IPS-NIHi7 (cell line): ENCODE measurements around the gene LMTK2.

ENCODE experiments used
- DNase-seq: peaks from one replicate; pipeline ENCODE4 v3.0.0; 2012; ENCODE audit warnings: mixed read lengths; ENCODE audit errors: extremely low spot score

Gene LMTK2

DNA sequence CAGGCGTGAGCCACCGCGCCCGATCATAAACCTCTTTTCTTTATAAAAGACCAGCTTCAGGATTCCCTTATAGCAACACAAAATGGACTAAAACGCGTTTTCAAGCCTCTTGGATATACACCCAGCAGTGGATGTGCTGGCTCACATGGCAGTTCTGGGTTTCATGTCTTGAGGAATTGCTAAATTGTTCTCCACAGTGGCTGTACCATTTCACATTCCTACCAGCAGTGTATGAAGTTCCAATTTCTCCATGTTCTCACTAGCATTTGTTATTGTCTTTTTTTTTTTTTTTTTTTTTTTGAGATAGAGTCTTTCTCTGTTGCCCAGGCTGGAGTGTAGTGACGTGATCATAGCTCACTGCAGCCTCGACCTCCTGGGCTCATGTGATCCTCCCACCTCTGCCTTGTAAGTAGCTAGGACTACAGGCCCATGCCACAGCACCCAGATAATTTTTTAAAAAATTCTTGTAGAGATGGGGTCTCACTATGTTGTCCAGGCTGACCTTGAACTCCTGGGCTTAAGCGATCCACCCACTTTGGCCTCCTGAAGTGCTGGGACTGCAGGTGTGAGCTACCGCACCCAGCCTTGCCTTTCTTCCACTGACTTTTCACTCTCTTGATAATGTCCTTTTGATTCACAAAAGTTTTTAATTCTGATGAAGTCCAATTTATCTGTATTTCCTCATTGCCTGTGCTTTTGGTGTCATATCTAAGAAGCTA is 127.9 kb downstream of the LMTK2 start:
- DNase-seq: no peak

DNA sequence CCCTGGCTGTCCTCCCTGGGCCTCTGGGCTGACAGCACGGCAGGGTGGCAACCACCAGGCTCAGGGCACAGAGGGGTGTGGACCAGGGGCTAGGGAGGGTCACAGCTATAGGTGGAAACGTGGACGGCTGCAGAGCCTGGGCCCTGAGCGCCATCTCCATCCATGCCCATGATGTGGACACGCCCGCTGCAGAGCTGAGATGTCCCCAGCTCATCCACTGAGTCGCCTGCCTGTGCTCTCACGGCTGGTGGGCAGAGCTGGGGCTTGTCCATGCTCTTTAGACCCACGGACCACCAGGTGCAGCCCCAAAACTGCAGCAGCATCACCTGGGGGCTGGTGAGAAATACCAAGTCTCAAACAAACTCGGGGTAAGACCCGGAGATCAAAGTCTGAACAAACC is 129.2 kb downstream of the LMTK2 start:
- no peak for DNase-seq

DNA sequence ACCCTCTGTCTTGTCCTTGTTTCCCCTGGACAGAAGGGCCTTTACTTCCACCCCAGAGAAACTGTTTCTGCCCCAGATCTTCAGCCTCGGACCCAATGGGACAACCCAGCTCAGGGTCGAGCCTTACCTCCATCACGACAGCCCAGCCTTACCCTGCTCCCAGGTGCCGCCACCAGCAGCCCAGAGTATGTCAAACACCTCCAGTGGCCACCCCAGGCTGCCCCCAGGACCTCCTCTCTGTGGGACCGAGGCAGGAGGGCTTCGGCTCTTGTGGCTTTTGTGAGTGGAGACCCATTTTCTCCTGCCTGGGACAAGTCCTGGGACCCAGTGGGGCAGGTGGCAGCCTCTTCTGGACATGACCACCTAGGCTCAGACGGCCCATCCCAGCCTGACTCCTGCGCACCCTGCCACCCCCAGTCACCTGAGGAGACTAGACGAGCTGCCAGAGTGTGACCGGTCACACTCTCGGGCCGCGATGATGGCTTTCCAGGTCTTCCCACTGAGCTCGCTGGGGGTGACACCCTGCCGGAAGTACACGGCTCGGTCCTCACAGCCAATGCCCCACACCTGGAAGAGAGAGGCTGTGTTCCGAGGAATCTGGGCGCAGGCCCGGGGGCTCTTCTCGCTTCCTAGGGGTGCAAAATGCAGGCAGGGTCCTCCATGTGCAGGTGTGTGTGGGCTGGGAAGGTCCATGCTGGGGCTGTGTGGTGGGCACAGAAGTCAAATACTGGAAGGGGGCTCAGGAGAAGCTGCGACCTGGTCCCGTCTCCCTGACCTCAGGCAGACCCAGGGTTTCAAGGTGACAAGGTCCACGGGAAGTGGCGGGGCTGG is 129.9 kb downstream of the LMTK2 start:
- DNase-seq: no peak

DNA sequence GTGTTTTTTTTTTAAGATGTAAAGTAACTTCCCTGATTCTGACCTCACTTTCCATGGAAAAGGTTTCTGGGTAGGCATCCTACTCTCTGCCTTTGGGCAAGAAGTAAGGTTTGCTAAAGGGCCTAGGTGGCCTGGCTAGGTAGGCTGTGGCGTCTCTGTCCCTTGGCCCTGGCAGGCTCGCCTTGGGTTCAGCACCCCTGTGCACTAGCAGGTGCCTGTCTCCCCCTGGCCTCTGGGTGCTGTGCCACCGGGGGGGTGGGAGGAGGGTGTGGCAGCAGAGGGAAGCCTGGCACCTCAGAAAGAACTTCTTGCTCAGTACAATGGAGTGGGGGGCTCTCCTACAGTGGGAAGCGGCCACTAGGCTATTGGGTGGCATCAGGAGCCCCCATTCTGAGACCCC is 131.4 kb downstream of the LMTK2 start:
- DNase-seq: no peak

DNA sequence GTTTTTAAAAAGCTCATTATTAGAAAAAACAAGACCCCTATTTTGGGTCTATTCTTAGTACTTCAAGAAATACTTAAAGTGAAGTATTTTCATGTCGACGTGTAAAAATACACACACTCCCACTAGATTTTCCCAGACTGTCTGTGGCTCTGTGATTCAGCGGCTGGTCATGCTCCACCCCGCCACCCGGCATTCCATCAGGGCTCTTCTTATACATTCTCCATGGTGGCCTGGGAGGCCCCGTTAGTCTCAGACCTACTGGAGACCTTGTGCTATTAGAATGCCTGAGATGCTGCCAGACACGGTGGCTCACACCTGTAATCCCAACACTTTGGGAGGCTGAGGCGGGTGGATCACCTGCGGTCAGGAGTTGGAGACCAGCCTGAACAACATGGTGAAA is 132.3 kb downstream of the LMTK2 start:
- no peak for DNase-seq

DNA sequence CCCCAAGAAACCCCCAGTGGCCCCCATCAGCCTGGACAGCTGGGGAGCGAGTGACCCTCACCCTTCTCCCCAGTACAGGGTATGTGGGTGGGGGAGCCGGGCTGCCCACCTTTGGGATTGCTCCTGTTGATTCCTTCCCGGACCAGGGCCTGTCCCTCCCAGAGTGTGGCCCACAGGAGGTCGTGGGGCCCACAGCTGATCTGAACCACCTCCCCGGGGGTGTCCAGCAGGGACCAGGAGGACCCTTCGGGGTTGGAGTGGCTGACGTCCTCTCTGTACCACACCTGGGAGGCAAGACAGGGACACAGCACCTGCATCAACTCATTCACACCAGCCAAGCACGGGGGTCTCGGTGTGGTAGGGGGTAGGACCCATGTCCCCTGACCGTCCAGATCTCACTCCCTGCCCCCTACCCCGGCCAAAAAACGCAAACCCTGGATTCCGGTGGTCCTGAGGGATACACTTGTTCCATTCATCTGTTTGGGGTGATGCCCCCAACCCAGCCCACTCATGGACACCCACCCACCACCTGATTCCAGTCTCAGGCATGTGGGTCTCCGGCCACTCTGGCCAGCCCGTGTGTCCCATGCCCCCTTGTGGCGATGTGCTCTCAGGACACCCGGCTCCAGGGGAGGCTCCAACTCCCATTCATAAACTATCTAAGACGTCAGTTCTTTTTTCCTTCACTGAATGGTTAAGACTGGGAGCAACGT is 134.5 kb downstream of the LMTK2 start:
- DNase-seq: peak; percentile 89

DNA sequence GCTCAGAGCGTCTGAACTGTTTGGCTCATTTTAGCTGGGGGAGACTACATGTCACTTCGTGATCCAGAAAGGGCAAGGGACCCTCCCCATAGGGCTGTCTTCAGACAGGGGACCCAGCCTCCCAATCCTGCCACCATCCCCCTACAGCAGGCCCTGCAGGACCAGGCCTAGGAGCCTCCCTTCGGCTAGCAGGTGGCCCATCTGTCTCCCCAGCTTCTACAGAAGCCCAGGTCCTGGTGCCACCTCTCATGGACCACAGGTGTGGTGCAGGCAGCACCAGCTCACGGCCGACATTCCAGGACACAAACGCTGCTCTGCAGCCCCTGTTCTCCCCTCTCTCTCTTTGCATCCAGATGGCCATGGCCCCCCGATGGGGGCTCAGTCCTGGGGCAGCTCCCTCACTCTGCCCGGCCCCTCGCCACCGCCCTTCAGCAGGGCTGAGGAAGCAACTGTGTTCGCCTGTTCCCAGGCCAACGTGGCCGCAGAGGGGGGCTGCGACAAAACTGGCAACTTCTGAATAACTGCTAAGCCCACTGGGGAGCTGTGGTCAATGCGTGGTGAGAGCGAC is 135.1 kb downstream of the LMTK2 start:
- no peak for DNase-seq

DNA sequence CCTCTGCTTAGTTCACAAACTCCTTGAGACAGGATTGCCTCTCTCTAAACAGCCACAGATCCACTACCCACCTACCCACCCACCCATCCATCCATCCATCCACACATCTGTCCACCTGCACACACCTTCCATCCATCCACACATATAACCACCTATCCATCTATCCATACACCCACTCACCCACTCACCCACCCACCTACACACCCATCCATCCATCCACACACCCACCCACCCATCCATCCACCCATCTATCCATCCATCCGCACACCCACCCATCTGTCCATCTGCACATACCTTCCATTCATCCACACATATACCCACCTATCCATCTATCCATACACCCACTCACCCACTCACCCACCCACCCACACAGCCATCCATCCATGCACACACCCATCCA is 135.7 kb downstream of the LMTK2 start:
- no peak for DNase-seq

DNA sequence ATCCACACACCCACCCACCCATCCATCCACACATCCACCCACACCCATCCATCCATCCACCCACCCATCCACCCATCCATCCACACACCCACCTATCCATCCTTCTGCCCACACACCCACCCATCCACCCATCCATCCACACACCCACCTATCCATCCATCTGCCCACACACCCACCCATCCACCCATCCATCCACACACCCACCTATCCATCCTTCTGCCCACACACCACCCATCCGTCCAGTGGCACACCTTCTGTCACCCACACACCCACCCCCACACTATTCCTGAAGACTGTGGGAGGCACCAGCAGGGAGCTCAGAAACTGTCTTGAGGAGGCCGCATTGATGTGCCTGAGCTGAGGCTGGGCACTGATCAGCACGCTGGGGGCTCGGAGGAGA is 136.3 kb downstream of the LMTK2 start:
- no peak for DNase-seq

DNA sequence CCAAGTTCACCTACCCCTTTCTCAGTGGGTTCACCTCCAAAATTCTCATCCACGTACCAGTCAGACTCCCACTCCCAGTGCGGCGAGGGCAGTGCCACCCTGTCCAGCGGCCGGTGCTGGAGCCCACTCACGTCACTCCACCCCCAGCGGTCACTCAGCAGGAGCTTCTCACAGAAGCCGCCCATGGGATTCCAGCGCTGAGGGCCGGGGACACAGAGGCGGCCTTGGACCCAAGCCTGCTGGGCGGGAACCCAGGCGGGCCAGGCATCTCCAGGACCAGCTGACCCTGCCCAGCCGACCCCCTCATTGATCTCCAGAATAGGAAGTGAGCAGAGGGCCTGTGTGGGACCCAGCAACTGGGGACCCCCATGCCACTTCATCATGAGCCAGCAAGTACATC is 138.2 kb downstream of the LMTK2 start:
- DNase-seq: no peak

DNA sequence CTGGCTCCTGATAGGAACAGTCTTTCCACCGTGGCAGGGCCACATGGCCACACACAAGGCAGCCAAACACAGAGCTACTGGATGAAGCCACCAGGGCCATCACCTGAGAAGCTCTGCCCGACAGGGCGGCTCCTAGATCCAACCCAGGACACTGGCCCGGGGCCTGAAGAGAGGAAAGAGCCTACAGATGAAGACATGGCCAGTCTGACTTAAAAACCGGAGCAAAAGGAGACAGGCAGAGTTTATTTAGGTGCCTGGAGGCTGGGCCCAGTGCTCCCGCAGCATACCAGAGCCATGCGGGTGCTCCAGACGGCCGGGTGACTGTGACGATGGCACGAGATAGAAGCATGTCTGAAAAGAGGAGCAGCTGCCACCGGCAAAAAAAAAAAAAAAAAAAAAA is 141.5 kb downstream of the LMTK2 start:
- DNase-seq: no peak

DNA sequence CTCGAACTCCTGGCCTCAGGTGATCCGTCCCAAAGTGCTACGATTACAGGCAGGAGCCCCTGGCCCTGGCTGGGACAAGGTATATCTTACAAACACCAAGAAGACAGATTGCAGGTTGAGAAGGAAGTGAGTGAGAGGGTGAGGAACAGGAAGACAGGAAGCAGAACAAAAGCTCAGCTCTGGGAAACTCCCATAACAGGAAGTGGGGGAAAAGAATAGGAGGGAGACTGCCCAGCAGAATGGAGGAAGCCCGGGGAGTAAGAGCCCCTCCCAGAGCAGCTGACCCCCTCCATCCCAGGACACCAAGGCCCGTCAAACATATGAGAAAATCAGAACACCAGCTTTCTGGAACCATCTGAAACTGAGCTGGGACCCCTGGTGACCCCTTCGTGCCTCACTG is 142.4 kb downstream of the LMTK2 start:
- peak; percentile 12 for DNase-seq

DNA sequence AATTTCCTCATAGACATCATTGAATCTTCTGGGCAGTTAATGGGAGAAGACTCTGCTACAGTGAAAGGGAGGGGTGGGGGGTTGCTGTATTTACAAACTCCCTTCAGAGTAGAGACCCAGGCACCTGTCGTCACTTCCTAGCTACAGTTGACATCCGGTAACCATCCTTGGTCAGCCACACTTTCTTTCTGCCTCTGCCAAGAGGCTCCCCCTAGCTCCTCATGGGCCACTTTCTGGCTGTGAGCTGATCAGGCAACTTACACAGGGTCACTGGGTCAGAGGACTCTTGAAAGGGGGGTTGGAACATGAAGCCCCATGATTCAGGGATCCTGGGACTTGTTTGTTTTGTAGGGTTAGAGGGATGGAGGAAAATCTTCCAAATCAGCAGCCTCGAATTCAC is 144.1 kb downstream of the LMTK2 start:
- DNase-seq: peak; percentile 24

DNA sequence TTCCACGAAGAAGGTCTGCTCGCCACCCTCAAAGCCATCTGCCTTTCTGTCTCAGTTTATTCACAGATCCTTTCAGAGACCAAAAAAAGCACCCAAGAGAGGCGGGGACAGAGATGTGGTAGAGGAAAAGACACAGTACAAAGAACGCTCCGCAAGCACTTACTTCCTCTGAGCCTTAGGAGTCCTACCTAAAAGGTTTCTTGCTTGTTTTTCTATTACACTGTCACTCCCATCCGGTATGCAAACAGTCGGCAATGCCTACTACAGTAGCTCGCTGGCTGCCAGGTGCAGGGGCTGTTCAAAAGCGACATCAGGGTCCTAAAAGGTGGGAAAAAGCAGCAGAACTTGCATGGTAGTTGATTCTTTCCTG is 144.6 kb downstream of the LMTK2 start:
- peak; percentile 21 for DNase-seq

DNA sequence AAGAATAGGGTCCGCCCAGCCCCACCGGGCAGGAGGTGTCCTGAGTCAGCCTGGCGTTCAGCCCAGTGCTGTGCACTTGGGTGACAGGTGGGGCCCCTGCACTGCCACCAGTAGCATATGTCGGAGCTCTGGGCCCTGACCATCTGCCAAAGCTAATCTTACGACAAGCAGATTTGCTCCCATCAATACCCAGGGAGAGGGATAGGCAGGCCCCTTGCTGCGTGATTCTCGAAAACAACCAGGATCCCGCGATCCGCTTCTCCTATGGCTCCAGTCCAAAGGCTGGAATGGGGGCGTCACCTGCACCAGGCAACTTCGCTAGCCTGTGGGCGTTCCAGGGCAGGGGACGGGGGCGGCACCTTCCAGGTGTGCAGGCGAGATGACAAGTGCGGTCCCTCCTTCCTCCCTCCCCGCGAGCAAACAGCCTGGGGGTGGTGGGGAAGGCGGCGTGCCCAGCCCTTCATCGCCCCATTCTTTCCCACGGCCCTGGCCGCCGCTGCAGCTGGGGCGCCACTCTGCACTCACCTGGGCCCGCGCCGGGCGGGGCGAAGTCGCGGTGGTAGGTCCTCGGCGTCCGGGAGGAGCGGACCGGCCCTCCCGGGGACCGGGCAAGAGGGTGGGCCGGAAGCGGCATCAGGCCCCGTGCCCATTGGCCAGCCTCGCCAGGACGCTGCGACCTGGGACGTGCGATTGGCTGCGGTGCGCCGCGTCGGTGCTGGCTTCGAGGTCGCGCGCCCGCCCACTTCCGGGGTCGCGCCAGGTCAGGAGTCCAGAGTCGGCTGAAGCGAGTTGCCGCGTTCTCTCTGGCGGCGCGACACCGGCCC is 145.2 kb downstream of the LMTK2 start, which contains the start of gene TECPR1:
TSS of gene TECPR1 (minus strand) at position 632 of the 824 bp plus-strand sequence. CDS start 6,086 bp downstream, outside the sequence.
- peak; percentile 100 for DNase-seq

DNA sequence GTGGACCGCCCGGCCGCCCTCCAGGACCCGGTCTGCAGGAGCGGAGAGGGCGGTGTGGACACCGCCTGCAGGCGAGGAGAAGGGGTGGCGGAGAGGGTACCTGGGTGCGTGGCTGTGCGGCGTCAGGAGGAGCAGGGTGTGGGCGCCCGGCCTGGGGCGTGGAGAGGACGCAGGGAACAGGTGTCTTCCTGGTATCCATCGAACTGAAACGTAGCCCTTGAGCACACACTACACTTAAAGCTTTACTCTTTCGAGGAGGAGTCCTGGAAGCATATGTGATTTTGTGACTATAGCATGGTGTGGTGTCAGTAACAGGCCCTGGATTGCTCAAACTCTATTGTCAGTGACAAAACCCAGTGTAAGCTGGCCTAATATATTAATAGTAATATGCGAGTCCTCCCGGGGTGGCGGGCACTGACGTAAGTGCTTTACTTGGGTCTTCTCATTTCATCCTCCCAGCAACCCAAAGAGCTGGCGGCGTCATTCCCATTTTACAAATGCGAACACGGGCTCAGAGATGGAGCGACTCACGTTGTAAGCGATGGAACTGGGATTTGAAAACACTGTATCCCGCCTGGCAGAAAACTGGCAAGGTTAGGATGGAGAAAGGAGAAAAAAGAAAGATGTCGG is 145.9 kb downstream of the LMTK2 start:
- DNase-seq: no peak

DNA sequence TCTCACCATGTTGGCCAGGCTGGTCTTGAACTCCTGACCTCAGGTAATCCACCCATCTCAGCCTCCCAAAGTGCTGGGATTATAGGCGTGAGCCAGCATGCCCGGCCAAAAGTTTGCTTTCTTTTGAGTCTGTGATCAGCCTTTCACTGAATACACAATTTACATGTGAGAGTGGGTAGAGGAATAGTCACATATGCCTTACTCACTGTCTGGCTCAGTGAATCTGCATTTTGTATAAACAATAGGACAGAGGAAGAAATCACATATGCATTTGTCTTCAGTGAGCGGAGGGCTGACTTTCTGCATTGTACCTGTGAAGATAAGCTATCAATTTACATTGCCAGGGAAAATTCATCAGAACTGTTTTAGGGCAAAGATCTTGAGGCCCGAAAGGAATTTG is 147.9 kb downstream of the LMTK2 start:
- DNase-seq: no peak

DNA sequence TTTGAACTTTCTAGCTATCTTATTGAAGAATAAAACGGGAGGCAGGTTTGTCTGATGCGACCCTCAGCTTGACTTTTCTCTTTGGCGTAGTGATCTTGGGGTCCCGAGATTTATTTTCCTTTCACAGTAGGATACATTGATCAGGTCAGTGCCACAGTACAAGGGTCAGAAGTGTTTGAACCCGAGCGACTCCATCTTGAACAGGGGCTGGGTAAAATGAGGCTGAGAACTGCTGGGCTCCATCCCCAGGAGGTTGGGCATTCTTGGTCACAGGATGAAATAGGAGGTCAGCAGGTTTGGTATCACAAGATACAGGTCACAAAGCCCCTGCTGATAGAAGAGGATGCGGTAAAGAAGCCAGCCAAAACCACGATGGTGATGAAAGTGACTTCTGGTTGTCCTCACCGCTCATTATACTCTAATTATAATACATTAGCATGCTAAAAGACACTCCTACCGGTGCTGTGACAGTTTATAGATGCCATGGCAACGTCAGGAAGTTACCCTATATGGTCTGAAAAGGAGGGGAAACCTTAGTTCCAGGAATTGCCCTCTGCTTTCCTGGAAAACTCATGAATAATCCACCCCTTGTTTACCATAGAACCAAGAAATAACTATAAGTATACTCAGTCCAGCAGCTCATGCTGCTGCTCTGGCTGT is 148.4 kb downstream of the LMTK2 start:
- no peak for DNase-seq

DNA sequence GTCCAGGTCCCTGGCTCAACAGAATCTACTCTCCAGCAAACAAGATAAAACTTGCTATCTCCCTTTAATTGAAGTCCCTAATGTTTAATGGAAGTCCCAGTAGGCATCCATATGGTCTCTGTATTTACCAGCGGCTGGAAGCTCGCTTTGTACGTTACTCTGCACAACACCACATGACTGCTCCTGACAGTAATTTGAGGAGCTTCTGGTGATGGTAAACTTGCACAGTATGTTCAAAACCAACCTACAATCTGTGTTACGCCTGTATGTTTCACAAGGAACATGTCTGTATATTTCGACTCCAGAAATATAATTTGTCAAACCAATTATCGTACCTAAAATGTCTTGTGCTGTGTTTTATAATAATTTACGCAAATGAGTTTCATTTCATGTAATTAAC is 149.8 kb downstream of the LMTK2 start:
- no peak for DNase-seq

DNA sequence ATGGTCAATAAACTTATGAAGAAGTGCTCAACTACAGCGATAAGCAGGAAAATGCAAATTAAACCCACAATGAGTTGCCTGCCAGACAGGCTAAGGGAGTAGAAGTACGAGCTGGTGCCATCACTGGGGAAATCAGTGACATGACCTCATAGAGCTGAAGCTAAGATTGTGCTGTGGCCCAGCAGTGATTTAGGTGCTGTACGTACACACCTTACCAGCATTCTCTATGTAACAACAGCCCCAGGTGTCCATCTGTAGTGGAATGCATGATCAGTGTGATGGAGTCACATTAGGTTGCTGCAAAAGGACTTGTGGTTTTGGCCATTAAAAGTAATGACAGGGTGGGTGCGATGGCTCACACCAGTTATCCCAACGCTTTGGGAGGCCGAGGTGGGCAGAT is 151.0 kb downstream of the LMTK2 start:
- DNase-seq: no peak
